Osteoblast (primary cell): ENCODE data around the gene IPO13. TPM values are rescaled to one million over a fixed set of nuclear protein-coding genes. Genes with fewer than 3 reads are reported as not detected.

Experiments used
- DNase-seq: peaks from one replicate; pipeline ENCODE4 v3.0.0; 2011; ENCODE audit warnings: low spot score, mixed read lengths; ENCODE audit not compliant: insufficient read length; ENCODE audit errors: missing footprints
- H2AFZ ChIP-seq: 2 replicates; pipeline ENCODE4 v1.6.0; 2011; ENCODE audit warnings: mild to moderate bottlenecking, low read length
- H3K27ac ChIP-seq: 2 replicates; pipeline ENCODE4 v1.5.1; 2011; ENCODE audit warnings: mild to moderate bottlenecking, low read depth, low read length, moderate library complexity
- H3K27me3 ChIP-seq: 2 replicates; pipeline ENCODE4 v1.6.0; 2012; ENCODE audit warnings: mild to moderate bottlenecking, control low read depth, inconsistent platforms, low read length, moderate library complexity; ENCODE audit not compliant: insufficient read depth
- H3K36me3 ChIP-seq: 2 replicates; pipeline ENCODE4 v1.5.1; 2011; ENCODE audit warnings: mild to moderate bottlenecking, low read length, control low read depth, moderate library complexity; ENCODE audit not compliant: insufficient read depth
- H3K4me1 ChIP-seq: 2 replicates; pipeline ENCODE4 v1.5.1; 2011; ENCODE audit warnings: mild to moderate bottlenecking, low read length, control low read depth, moderate library complexity; ENCODE audit not compliant: insufficient read depth
- H3K4me2 ChIP-seq: 2 replicates; pipeline ENCODE4 v1.6.0; 2011; ENCODE audit warnings: mild to moderate bottlenecking, low read length; ENCODE audit not compliant: insufficient read depth
- H3K4me3 ChIP-seq: fragments of 200-600 bp; sonication (generic); 3 replicates; pipeline ENCODE4 v1.5.1; 2012; ENCODE audit warnings: mild to moderate bottlenecking, low read length, inconsistent platforms; ENCODE audit not compliant: insufficient read depth
- H3K79me2 ChIP-seq: 2 replicates; pipeline ENCODE4 v1.6.0; 2012; ENCODE audit warnings: mild to moderate bottlenecking, low read length, control low read depth, inconsistent platforms; ENCODE audit not compliant: insufficient read depth
- H3K9me3 ChIP-seq: 2 replicates; pipeline ENCODE4 v1.5.1; 2011; ENCODE audit warnings: low read depth, low read length, control low read depth
- H4K20me1 ChIP-seq: 2 replicates; pipeline ENCODE4 v1.6.0; 2012; ENCODE audit warnings: mild to moderate bottlenecking, low read length, control low read depth; ENCODE audit not compliant: insufficient read depth
- total RNA-seq: library from RNA; depleted of rRNA; stranded (reverse); fragments of >200 nt; gene quantifications from 2 replicates; pipeline ENCODE4 v1.2.3, GENCODE V29; 2012
- TF ChIP-seq, protein P1 (sequence below): IDR thresholded peaks from 2 replicates; pipeline ENCODE4 v1.5.1; 2011; ENCODE audit warnings: mild to moderate bottlenecking, low read depth, low read length, moderate library complexity; ENCODE audit errors: extremely low read depth

The IPO13 gene
- total RNA-seq, 1 donor, result 20.6 TPM

- H3K4me2 ChIP-seq, result no peak overlapping the region
- H3K79me2 ChIP-seq, result peaks cover 57% of the 10 kb centered on the region
- H4K20me1 ChIP-seq, result peaks cover 46% of the 10 kb centered on the region
Observed at GRCh38 chr1:43982241-43982640, 35.5 kb downstream of the IPO13 start.

DNA sequence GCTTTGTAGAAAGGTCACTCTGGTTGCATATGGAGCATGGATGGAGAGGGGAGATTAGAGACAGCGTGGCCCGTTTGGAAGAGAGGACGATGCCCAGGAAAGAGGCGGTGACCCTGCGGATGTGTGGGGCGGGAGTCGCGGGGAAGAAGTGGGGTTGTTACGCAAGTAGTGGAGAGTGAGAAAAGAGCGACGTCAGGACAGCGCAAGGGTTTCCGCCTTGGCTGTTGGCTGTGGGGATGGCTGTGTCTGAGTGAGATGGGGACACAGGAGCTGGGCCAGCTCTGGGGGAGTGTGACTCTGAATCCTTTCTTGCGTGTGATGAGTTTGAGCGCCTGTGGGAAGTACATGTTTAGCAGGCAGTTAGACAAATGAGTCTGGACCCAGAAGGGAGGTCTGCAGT is 36.1 kb downstream of the IPO13 start:
- Histone ChIP-seq H3K9me3 (no peaks in the 10 kb centered on the region), H3K4me2 (no peak overlapping the region), H4K20me1 (peaks cover 41% of the 10 kb centered on the region), H3K36me3 (peaks cover 33% of the 10 kb centered on the region), H3K4me1 (peaks cover 26% of the 10 kb centered on the region), H3K4me3 (no peak overlapping the region), H3K27me3 (no peaks in the 10 kb centered on the region), H3K27ac (no peak overlapping the region), H3K79me2 (peaks cover 51% of the 10 kb centered on the region), H2AFZ (no peak overlapping the region)
- TF ChIP-seq, protein P1, sequence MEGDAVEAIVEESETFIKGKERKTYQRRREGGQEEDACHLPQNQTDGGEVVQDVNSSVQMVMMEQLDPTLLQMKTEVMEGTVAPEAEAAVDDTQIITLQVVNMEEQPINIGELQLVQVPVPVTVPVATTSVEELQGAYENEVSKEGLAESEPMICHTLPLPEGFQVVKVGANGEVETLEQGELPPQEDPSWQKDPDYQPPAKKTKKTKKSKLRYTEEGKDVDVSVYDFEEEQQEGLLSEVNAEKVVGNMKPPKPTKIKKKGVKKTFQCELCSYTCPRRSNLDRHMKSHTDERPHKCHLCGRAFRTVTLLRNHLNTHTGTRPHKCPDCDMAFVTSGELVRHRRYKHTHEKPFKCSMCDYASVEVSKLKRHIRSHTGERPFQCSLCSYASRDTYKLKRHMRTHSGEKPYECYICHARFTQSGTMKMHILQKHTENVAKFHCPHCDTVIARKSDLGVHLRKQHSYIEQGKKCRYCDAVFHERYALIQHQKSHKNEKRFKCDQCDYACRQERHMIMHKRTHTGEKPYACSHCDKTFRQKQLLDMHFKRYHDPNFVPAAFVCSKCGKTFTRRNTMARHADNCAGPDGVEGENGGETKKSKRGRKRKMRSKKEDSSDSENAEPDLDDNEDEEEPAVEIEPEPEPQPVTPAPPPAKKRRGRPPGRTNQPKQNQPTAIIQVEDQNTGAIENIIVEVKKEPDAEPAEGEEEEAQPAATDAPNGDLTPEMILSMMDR, result no peak
- DNase-seq, result peak; percentile 42

More at GRCh38 chr1:43982241-43982640, 35.5 kb downstream of the IPO13 start:
- Histone ChIP-seq H3K27ac (no peak overlapping the region), H3K27me3 (no peaks in the 10 kb centered on the region), H3K4me1 (peaks cover 30% of the 10 kb centered on the region), H2AFZ (no peak overlapping the region), H3K9me3 (no peaks in the 10 kb centered on the region), H3K36me3 (peaks cover 39% of the 10 kb centered on the region), H3K4me3 (no peak overlapping the region)
- TF ChIP-seq, protein P1, result no peak
- DNase-seq, result no peak

- no peaks in the 10 kb centered on the region for H3K9me3 ChIP-seq
- H3K36me3 ChIP-seq, result peaks cover 31% of the 10 kb centered on the region
- peaks cover 46% of the 10 kb centered on the region for H3K79me2 ChIP-seq
- no peak overlapping the region for H3K4me2 ChIP-seq
- no peak overlapping the region for H3K27ac ChIP-seq
- H3K4me3 ChIP-seq, result no peak overlapping the region
- no peaks in the 10 kb centered on the region for H3K27me3 ChIP-seq
- no peak overlapping the region for H2AFZ ChIP-seq
- peaks cover 37% of the 10 kb centered on the region for H4K20me1 ChIP-seq
- H3K4me1 ChIP-seq, result peaks cover 20% of the 10 kb centered on the region
- DNase-seq, result peak; percentile 81
- TF ChIP-seq, protein P1, result no peak
Observed at GRCh38 chr1:43983253-43983899, 36.6 kb downstream of the IPO13 start.

DNA sequence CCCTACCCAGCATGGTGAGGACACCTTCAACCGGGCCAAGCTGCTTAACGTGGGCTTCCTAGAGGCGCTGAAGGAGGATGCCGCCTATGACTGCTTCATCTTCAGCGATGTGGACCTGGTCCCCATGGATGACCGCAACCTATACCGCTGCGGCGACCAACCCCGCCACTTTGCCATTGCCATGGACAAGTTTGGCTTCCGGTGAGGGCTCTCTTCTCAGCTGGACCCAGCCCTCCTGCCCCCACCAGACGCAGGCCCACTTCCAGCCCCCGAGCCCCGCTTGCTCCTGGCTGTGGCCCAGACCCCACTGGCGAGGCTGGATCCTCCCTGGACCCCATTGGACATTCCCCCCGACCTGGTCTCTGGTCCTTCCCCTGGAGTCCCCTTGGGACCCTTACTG is 38.1 kb downstream of the IPO13 start:
- Histone ChIP-seq H3K4me3 (no peak overlapping the region), H3K27me3 (no peaks in the 10 kb centered on the region), H3K36me3 (peaks cover 31% of the 10 kb centered on the region), H3K27ac (no peak overlapping the region), H3K4me2 (no peak overlapping the region), H2AFZ (no peak overlapping the region), H3K79me2 (peaks cover 37% of the 10 kb centered on the region), H3K9me3 (no peaks in the 10 kb centered on the region), H4K20me1 (peaks cover 37% of the 10 kb centered on the region), H3K4me1 (peaks cover 15% of the 10 kb centered on the region)
- no peak for DNase-seq
- TF ChIP-seq, protein P1, result no peak
